HepG2 (cell line): ENCODE measurements around the gene FRMD8. TPM values are rescaled to one million over a fixed set of nuclear protein-coding genes. Genes with fewer than 3 reads are reported as not detected.

Source experiments
- ATAC-seq: fragments of 200-7000 bp; cut with Tn5 transposase; 3 replicates; pipeline ENCODE4 v1.9.1; 2020; ENCODE audit warnings: mild to moderate bottlenecking, moderate library complexity
- BruUV-seq: library from RNA; stranded (reverse); fragments of 400-500 nt; replicated peaks from 2 replicates; lab custom pipeline; 2021; lab: Mats Ljungman, UMichigan
- CTCF ChIA-PET: fragments of 300-600 bp; formaldehyde crosslinking; extraction: SDS; loops from one replicate; lab custom pipeline; 2021; ENCODE audit warnings: low total read pairs, inconsistent platforms, low intra/inter-chr PET ratio; lab: Yijun Ruan, JAX
- POLR2A ChIA-PET: fragments of 350-600 bp; sonication (Branson Sonifier 250); formaldehyde crosslinking; loops from one replicate; lab custom pipeline; 2020; ENCODE audit warnings: antibody characterized with exemption, inconsistent platforms; lab: Yijun Ruan, JAX
- DNase-seq: peaks from one replicate; pipeline ENCODE4 v3.0.0-alpha.2; 2015; ENCODE audit warnings: low spot score
- FAIRE-seq: peaks from 3 replicates; lab custom pipeline; 2011; peaks lifted over from hg19 to GRCh38; lab: Jason Lieb, UNC
- H2AFZ ChIP-seq: one replicate; pipeline ENCODE4 v1.6.1; 2011; ENCODE audit warnings: low read length, inconsistent platforms
- H3K27ac ChIP-seq: fragments of 300-600 bp; 3 replicates; pipeline ENCODE4 v1.8.0; 2011; ENCODE audit warnings: mixed run types, mild to moderate bottlenecking, mixed read lengths, low read length, inconsistent platforms; ENCODE audit not compliant: insufficient read depth; ENCODE audit errors: extremely low read length
- H3K27me3 ChIP-seq, 2 experiments: fragments of 200-600 bp in 1 of 2; 2 replicates in 1 of 2; 3 replicates in 1 of 2; pipeline versions ENCODE4 v1.6.0 to v1.8.0; 2011; ENCODE audit warnings: low read length in 2 of 2, mild to moderate bottlenecking in 2 of 2, moderate library complexity in 2 of 2, inconsistent platforms in 1 of 2; ENCODE audit not compliant: insufficient read depth in 2 of 2, control insufficient read depth in 1 of 2
- H3K36me3 ChIP-seq, 2 experiments: fragments of 200-600 bp in 1 of 2; replicated peaks in 1 of 2; 2 replicates in 1 of 2; 3 replicates in 1 of 2; pipeline versions ENCODE4 v1.5.1 to v1.8.0; 2011; ENCODE audit warnings: low read length in 2 of 2, inconsistent platforms in 1 of 2; ENCODE audit not compliant: insufficient read depth in 2 of 2, control insufficient read depth in 1 of 2
- H3K4me1 ChIP-seq: 2 replicates; pipeline ENCODE4 v1.5.1; 2012; ENCODE audit warnings: low read length, inconsistent platforms; ENCODE audit not compliant: insufficient read depth
- H3K4me2 ChIP-seq: 2 replicates; pipeline ENCODE4 v1.6.0; 2011; ENCODE audit warnings: low read depth, low read length, inconsistent platforms
- H3K4me3 ChIP-seq, 3 experiments: fragments of 200-600 bp in 1 of 3; sonication (generic), shearing (Covaris generic) in 1 of 3; replicated peaks in 1 of 3; 2 replicates each; pipeline ENCODE4 v1.5.1; 2011 to 2016; ENCODE audit warnings: low read length in 3 of 3, inconsistent platforms in 2 of 3, low read depth in 2 of 3, mild to moderate bottlenecking in 2 of 3, control low read depth in 1 of 3, mixed read lengths in 1 of 3; ENCODE audit not compliant: insufficient read depth in 1 of 3
- H3K79me2 ChIP-seq: one replicate; pipeline ENCODE4 v1.6.1; 2011; ENCODE audit warnings: low read length, inconsistent platforms; ENCODE audit not compliant: insufficient read depth
- H3K9ac ChIP-seq: 2 replicates; pipeline ENCODE4 v1.6.0; 2011; ENCODE audit warnings: mild to moderate bottlenecking, low read depth, low read length, inconsistent platforms; ENCODE audit not compliant: insufficient read depth
- H3K9me3 ChIP-seq: 2 replicates; pipeline ENCODE4 v1.5.1; 2012; ENCODE audit warnings: mild to moderate bottlenecking, low read length
- H4K20me1 ChIP-seq: 2 replicates; pipeline ENCODE4 v1.6.0; 2011; ENCODE audit warnings: inconsistent platforms, mild to moderate bottlenecking, low read length, moderate library complexity; ENCODE audit not compliant: insufficient read depth
- FOXM1 ChIP-seq: sonication (generic); formaldehyde crosslinking; IDR thresholded peaks from 2 replicates; pipeline ENCODE4 v1.5.0; 2020; ENCODE audit warnings: missing genetic modification reagents
- HCFC1 ChIP-seq: fragments of 150-350 bp; IDR thresholded peaks from 2 replicates; pipeline ENCODE4 v1.6.1; 2014; ENCODE audit warnings: low read depth, low read length
- KAT7 ChIP-seq: IDR thresholded peaks from 2 replicates; pipeline ENCODE4 v1.6.1; 2018; ENCODE audit warnings: borderline replicate concordance, missing compliant biosample characterization
- KDM6A ChIP-seq: IDR thresholded peaks from 2 replicates; pipeline ENCODE4 v1.6.1; 2016; ENCODE audit warnings: low read depth
- LBX2 ChIP-seq: sonication (generic); formaldehyde crosslinking; IDR thresholded peaks from 2 replicates; pipeline ENCODE4 v1.5.0; 2020; ENCODE audit warnings: missing genetic modification reagents, mild to moderate bottlenecking, borderline replicate concordance
- NKX3-1 ChIP-seq: sonication (generic); formaldehyde crosslinking; IDR thresholded peaks from 2 replicates; pipeline ENCODE4 v1.5.0; 2020; ENCODE audit warnings: missing genetic modification reagents
- PITX1 ChIP-seq: sonication (generic); formaldehyde crosslinking; IDR thresholded peaks from 2 replicates; pipeline ENCODE4 v1.5.1; 2020; ENCODE audit warnings: mild to moderate bottlenecking, missing genetic modification reagents
- RBFOX2 ChIP-seq: fragments of 200-400 bp; formaldehyde crosslinking; IDR thresholded peaks from 2 replicates; pipeline ENCODE4 v1.6.1; 2017; ENCODE audit warnings: low read depth, mild to moderate bottlenecking, low read length
- SALL2 ChIP-seq: sonication (generic); formaldehyde crosslinking; IDR thresholded peaks from 2 replicates; pipeline ENCODE4 v1.8.1; 2023; ENCODE audit warnings: mild to moderate bottlenecking, missing genetic modification reagents, inconsistent platforms
- SNAI1 ChIP-seq: sonication (generic); formaldehyde crosslinking; IDR thresholded peaks from 2 replicates; pipeline ENCODE4 v1.5.0; 2020; ENCODE audit warnings: mild to moderate bottlenecking, missing genetic modification reagents, borderline replicate concordance
- ZBTB37 ChIP-seq: sonication (generic); formaldehyde crosslinking; IDR thresholded peaks from 2 replicates; pipeline ENCODE4 v1.4.0; 2020; ENCODE audit warnings: mild to moderate bottlenecking, missing genetic modification reagents
- ZMYM2 ChIP-seq: sonication (generic); formaldehyde crosslinking; IDR thresholded peaks from 2 replicates; pipeline ENCODE4 v1.8.0; 2022; ENCODE audit warnings: mild to moderate bottlenecking, missing genetic modification reagents
- ZNF33A ChIP-seq: sonication (generic); formaldehyde crosslinking; IDR thresholded peaks from 2 replicates; pipeline ENCODE4 v1.5.1; 2020; ENCODE audit warnings: missing genetic modification reagents, mild to moderate bottlenecking, moderate library complexity, borderline replicate concordance
- ZNF530 ChIP-seq: sonication (generic); formaldehyde crosslinking; IDR thresholded peaks from 2 replicates; pipeline ENCODE4 v1.5.0; 2020; ENCODE audit warnings: low read depth, mild to moderate bottlenecking, missing genetic modification reagents
- ZNF567 ChIP-seq: sonication (generic); formaldehyde crosslinking; IDR thresholded peaks from 2 replicates; pipeline ENCODE4 v1.8.1; 2023; ENCODE audit warnings: mild to moderate bottlenecking, missing genetic modification reagents, borderline replicate concordance
- ZNF713 ChIP-seq: sonication (generic); formaldehyde crosslinking; IDR thresholded peaks from 2 replicates; pipeline ENCODE4 v1.4.0; 2020; ENCODE audit warnings: mild to moderate bottlenecking, missing genetic modification reagents
- ZNF784 ChIP-seq: sonication (generic); formaldehyde crosslinking; IDR thresholded peaks from 2 replicates; pipeline ENCODE4 v1.5.1; 2020; ENCODE audit warnings: missing genetic modification reagents, mild to moderate bottlenecking, borderline replicate concordance
- ZSCAN9 ChIP-seq: IDR thresholded peaks from 2 replicates; pipeline ENCODE4 v1.6.1; 2016; ENCODE audit warnings: borderline replicate concordance
- WGBS: methylation state at CpG from one replicate; pipeline ENCODE4 v1.1.6; 2017; ENCODE audit warnings: low lambda C conversion rate; 5-methylcytosine and 5-hydroxymethylcytosine counted together
- in situ Hi-C: cut with HindIII; loops from 2 replicates; pipeline ENCODE4 v1.10.0; 2017; ENCODE audit warnings: low pct_unique_long_range_greater_than_20kb; ENCODE audit not compliant: extremely low pct_ligation_motif_present
- intact Hi-C: fragments of 100-400 bp; cut with micrococcal nuclease; formaldehyde crosslinking; loops from one replicate; pipeline ENCODE4 v1.10.0; 2022; ENCODE audit not compliant: unreplicated experiment
- polyA plus RNA-seq, 8 experiments: library from polyadenylated mRNA; depleted of rRNA in 3 of 8; stranded (reverse) in 7 of 8; unstranded in 1 of 8; fragments of >200 nt; fragmentation: Illumina TruSeq in 4 of 8; extraction: Trizol in 4 of 8; gene quantifications; 2 replicates each; pipeline versions ENCODE4 v1.2.1 to v1.2.3, GENCODE V29; 2011 to 2016; ENCODE audit warnings: low read depth in 4 of 8, missing spikeins in 1 of 8, mixed read lengths in 1 of 8; ENCODE audit not compliant: insufficient read depth in 1 of 8
- total RNA-seq, 5 experiments: library from RNA; depleted of rRNA; stranded (reverse); fragments of >200 nt; fragmentation: Illumina TruSeq; extraction: Trizol; gene quantifications; 2 replicates each; pipeline ENCODE4 v1.2.3, GENCODE V29; 2016; ENCODE audit warnings: low read depth in 1 of 5

The FRMD8 gene
- total and polyA plus RNA-seq, 2 of the 13 experiments (the other 11 are each of a cell fraction or from before 2014, with no cell fraction given), result 5.8 to 20.6 TPM

GRCh38 chr11:65426839-65427690 is 40.6 kb downstream of the FRMD8 start:
- Histone ChIP-seq H3K27ac (peak overlapping the region; percentile 100), H3K27me3 (no peaks in the 10 kb centered on the region; a peak in 1 of 5 replicates), H3K79me2 (peaks cover 88% of the 10 kb centered on the region), H3K4me1 (peaks cover 59% of the 10 kb centered on the region), H3K9ac (peak overlapping the region; percentile 100), H4K20me1 (peaks cover 94% of the 10 kb centered on the region), H2AFZ (no peak overlapping the region), H3K36me3 (no peaks in the 10 kb centered on the region; a peak in 2 of 5 replicates), H3K4me3 (peak overlapping the region; percentile 91 to 94 (median 93)), H3K9me3 (no peaks in the 10 kb centered on the region), H3K4me2 (peak overlapping the region; percentile 95)
- POLR2A ChIA-PET, result interaction anchor here (0.7 to 17.8 kb wide), 8 partner anchors 9 to 76 kb away, joined by 3 to 952 read pairs (median 51); partner anchors contain the start of genes FRMD8, MALAT1 and SLC25A45
- FAIRE-seq (peak; percentile 39), DNase-seq (no peak), ATAC-seq (peak; percentile 15)
- in situ Hi-C loops, result no loop called here
- CTCF ChIA-PET, result no interaction called here
- TSS peak; percentile 0 for BruUV-seq
- intact Hi-C loops, result loop anchor here (1.0 kb wide), 1 partner anchor 9 kb away; no protein-coding TSS in a partner anchor
- WGBS, result 13% methylated on average over 7 of the region's 10 CpGs
- TF ChIP-seq HCFC1, result peak; percentile 30; the same call in 1 of the 2 replicates
- TF ChIP-seq LBX2 (CRISPR knock-in tag), result no peak
- no peak for TF ChIP-seq ZMYM2 (CRISPR knock-in tag)
- TF ChIP-seq NKX3-1, result 0 out of 2 replicates have a peak, but pooled peaks have one; percentile 29
- TF ChIP-seq KDM6A (CRISPR knock-in tag), result no peak
- no peak for TF ChIP-seq PITX1 (CRISPR knock-in tag)
- TF ChIP-seq SALL2 (CRISPR knock-in tag), result 0 out of 2 replicates have a peak, but pooled peaks have one; percentile 30
- TF ChIP-seq FOXM1 (CRISPR knock-in tag), result no peak
- no peak for TF ChIP-seq ZNF33A (CRISPR knock-in tag)
- no peak for TF ChIP-seq SNAI1 (CRISPR knock-in tag)
- TF ChIP-seq ZBTB37 (CRISPR knock-in tag), result no peak
- peak; percentile 97 for TF ChIP-seq RBFOX2
- TF ChIP-seq KAT7, result peak; percentile 15; the same call in 1 of the 2 replicates
- no peak for TF ChIP-seq ZNF530
- TF ChIP-seq ZNF713 (CRISPR knock-in tag), result no peak
- peak; percentile 5; the same call in 1 of the 2 replicates for TF ChIP-seq ZSCAN9 (CRISPR knock-in tag)
- TF ChIP-seq ZNF567 (CRISPR knock-in tag), result 0 out of 2 replicates have a peak, but pooled peaks have one; percentile 47
- TF ChIP-seq ZNF784 (CRISPR knock-in tag), result no peak
